ENCODE results near the gene ALX3.

DNA sequence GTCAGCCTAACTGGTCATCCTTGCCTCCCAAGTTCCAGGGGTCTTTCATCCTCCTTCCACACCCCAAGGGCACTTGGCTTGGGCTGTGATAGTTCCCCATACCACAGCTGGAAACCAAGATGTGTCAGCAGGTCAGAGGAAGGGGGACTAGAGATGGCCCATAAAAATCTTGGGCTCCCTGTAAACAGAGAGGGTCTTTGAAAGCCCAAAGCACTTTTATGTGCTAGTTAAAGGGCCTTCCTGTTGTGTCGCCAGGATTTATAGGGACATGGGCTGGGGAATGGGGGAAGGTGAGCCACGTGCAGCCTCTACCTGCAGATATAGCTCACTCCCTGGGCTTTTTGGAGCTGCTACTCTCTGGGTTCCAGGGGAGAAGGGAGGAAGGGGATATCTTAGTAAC lies 29.9 kb upstream of the ALX3 start:
- TF ChIP-seq YY1 (IDR thresholded peaks at IDR 0.05; ENCODE audit: insufficient read depth, insufficient read length) (no peak), ZNF274 (IDR thresholded peaks at IDR 0.05; ENCODE audit: low read depth, low read length) (no peak)

Data from NT2/D1 (cell line).